Lower lobe of right lung (tissue), 2 donors: Measurements from ENCODE around the gene SEC24C. TPM values are rescaled to one million over a fixed set of nuclear protein-coding genes. Genes with fewer than 3 reads are reported as not detected.

ENCODE experiments used
- ATAC-seq, 2 donors: fragments of 200-7000 bp; cut with Tn5 transposase; one replicate each; pipeline ENCODE4 v1.9.1; 2020 to 2022; ENCODE audit warnings: mild to moderate bottlenecking in 2 of 2, moderate library complexity in 2 of 2
- DNase-seq: peaks from one replicate; pipeline ENCODE4 v3.0.0-alpha.2; 2020
- H3K27ac ChIP-seq: fragments of 200-600 bp; one replicate; pipeline ENCODE4 v1.8.0; 2022
- H3K27me3 ChIP-seq: fragments of 200-600 bp; one replicate; pipeline ENCODE4 v1.8.0; 2022; ENCODE audit warnings: low read depth
- H3K36me3 ChIP-seq: fragments of 200-600 bp; one replicate; pipeline ENCODE4 v1.8.0; 2022; ENCODE audit warnings: mild to moderate bottlenecking
- H3K4me1 ChIP-seq: fragments of 200-600 bp; one replicate; pipeline ENCODE4 v1.8.0; 2022
- H3K4me3 ChIP-seq: fragments of 200-600 bp; one replicate; pipeline ENCODE4 v1.8.0; 2022; ENCODE audit warnings: mild to moderate bottlenecking
- H3K9me3 ChIP-seq: fragments of 200-600 bp; one replicate; pipeline ENCODE4 v1.8.0; 2022
- intact Hi-C: fragments of 100-400 bp; cut with DNase I; formaldehyde crosslinking; loops from one replicate; pipeline ENCODE4 v1.11.0; 2022
- total RNA-seq: library from RNA; stranded (reverse); fragmentation: NEBNext Ultra II Directional; extraction: Animal tissue kit (Norgen Biotek cat#: 25700); gene quantifications from one replicate; pipeline ENCODE4 v1.2.1, GENCODE V29; 2021
- TF ChIP-seq, protein P1 (sequence below): fragments of 200-600 bp; IDR thresholded peaks from one replicate; pipeline ENCODE4 v1.8.0; 2022; ENCODE audit warnings: antibody characterized with exemption, mild to moderate bottlenecking
- donor health status: DM: no; HTN: yes; CAD: no; lungs with severe emphysema.

SEC24C gene
- total RNA-seq, 1 donor from 2014 or later, result 71.4 TPM

DNA sequence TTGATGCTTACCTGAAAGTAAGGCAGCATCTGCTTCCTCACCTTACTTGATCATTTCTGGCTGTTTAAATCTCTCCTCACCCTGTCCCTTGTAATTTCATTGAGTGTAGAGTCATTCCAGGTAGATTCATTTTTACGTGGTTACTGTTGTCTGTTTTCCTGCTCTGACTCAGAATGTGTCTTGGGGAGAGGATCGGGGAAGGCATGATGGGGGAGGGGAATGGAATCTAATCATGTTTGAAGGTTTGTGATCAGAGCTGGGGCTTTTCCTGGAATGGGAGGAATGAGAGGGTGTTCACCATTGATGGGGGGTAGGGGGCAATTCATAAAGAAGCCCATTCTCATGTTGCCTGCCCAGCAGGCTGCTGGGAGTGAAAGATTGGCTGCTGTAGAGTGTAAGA is 18.7 kb downstream of the SEC24C start:
- no peaks in the 10 kb centered on the region for H3K27me3 ChIP-seq
- DNase-seq (no peak), ATAC-seq (no peak)
- TF ChIP-seq, protein P1, sequence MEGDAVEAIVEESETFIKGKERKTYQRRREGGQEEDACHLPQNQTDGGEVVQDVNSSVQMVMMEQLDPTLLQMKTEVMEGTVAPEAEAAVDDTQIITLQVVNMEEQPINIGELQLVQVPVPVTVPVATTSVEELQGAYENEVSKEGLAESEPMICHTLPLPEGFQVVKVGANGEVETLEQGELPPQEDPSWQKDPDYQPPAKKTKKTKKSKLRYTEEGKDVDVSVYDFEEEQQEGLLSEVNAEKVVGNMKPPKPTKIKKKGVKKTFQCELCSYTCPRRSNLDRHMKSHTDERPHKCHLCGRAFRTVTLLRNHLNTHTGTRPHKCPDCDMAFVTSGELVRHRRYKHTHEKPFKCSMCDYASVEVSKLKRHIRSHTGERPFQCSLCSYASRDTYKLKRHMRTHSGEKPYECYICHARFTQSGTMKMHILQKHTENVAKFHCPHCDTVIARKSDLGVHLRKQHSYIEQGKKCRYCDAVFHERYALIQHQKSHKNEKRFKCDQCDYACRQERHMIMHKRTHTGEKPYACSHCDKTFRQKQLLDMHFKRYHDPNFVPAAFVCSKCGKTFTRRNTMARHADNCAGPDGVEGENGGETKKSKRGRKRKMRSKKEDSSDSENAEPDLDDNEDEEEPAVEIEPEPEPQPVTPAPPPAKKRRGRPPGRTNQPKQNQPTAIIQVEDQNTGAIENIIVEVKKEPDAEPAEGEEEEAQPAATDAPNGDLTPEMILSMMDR, result no peak
- H3K4me3 ChIP-seq, result no peak overlapping the region
- H3K9me3 ChIP-seq, result no peaks in the 10 kb centered on the region
- intact Hi-C loops, result no loop called here
- peaks cover 92% of the 10 kb centered on the region for H3K36me3 ChIP-seq
- peaks cover 17% of the 10 kb centered on the region for H3K4me1 ChIP-seq
- no peak overlapping the region for H3K27ac ChIP-seq

DNA sequence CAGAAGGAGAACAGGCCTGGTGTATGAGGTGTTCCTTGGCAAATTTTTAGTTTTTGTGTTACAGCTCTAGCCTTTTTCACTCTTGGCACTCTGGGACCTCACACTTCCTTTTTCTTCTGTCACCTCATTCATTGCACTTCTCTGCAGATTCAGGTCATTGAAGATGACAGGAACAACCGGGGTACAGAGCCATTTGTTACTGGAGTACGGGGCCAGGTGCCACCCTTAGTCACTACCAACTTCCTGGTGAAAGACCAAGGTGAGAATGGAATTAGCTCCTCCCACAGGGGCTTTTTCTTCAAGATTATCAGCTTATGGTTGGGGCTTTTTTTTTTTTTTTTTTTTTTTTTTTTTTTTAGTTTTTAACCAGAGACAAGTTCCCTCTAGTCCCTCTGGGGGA is 19.2 kb downstream of the SEC24C start:
- H3K36me3 ChIP-seq, result peaks cover 96% of the 10 kb centered on the region
- H3K27ac ChIP-seq, result no peak overlapping the region
- intact Hi-C loops, result no loop called here
- no peaks in the 10 kb centered on the region for H3K27me3 ChIP-seq
- ATAC-seq, result no peak
- no peaks in the 10 kb centered on the region for H3K9me3 ChIP-seq
- peaks cover 13% of the 10 kb centered on the region for H3K4me1 ChIP-seq
- no peak overlapping the region for H3K4me3 ChIP-seq
- DNase-seq, result no peak
- TF ChIP-seq, protein P1, result no peak

DNA sequence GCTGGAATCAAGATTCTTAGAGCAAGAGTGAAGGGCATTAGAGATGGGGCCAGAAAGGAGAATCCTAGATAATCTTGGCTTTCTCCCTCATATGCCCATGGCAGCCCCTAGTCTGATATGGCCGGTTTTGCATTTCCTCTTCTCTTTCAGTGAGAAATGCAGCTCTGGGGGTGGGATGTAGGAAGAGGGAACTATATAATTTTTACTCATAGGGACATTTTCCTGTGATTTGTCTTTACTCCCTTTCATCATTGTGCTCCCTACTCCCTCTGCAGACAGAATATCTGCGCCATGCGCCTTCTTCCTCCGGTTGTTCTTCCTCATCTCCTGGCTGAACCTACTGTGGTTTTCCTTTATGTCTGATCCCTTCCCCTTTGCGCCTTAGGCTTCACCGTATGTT is 20.9 kb downstream of the SEC24C start:
- intact Hi-C loops, result no loop called here
- H3K36me3 ChIP-seq, result peaks cover 100% of the 10 kb centered on the region
- ATAC-seq, result no peak

DNA sequence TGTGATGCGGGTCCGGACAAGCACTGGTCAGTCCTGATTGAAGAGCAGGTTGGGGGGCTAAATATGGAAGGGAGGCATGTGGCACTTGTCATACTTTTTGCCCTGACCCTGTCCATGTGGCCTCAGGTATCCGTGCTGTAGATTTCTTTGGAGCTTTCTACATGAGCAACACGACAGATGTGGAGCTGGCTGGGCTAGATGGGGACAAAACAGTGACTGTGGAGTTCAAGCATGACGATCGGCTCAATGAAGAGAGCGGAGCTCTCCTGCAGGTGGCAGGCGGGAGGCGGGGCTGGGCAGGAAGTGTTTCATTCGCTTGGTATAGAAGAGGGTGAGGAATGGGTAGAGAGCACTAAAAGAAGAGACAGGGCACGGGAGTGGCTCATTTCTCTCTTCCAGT is 24.7 kb downstream of the SEC24C start:
- peaks cover 78% of the 10 kb centered on the region for H3K36me3 ChIP-seq
- ATAC-seq (no peak), DNase-seq (no peak)
- TF ChIP-seq, protein P1, result no peak
- H3K9me3 ChIP-seq, result no peaks in the 10 kb centered on the region
- H3K4me1 ChIP-seq, result peaks cover 16% of the 10 kb centered on the region
- intact Hi-C loops, result no loop called here
- H3K4me3 ChIP-seq, result no peak overlapping the region
- H3K27ac ChIP-seq, result no peak overlapping the region
- H3K27me3 ChIP-seq, result no peaks in the 10 kb centered on the region

More for the DNA sequence above, 20.9 kb downstream of the SEC24C start:
- H3K27ac ChIP-seq, result no peak overlapping the region
- no peak overlapping the region for H3K4me3 ChIP-seq
- H3K4me1 ChIP-seq, result peaks cover 3% of the 10 kb centered on the region
- no peaks in the 10 kb centered on the region for H3K27me3 ChIP-seq
- TF ChIP-seq, protein P1, result no peak
- DNase-seq, result no peak
- no peaks in the 10 kb centered on the region for H3K9me3 ChIP-seq

DNA sequence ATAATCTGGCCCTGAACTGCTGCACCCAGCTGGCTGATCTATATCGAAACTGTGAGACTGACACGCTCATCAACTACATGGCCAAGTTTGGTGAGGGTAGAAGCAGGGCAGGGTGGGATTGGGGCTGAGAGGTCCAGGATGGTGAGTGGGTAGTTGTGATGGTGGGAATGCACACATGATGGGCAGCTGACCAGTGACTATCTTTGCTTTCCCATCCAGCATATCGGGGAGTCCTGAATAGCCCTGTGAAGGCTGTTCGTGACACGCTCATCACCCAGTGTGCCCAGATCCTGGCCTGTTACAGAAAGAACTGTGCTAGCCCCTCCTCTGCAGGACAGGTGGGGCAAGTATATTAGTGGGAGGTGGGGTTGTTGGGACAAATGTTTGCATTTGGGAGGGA is 25.2 kb downstream of the SEC24C start:
- peaks cover 21% of the 10 kb centered on the region for H3K4me1 ChIP-seq
- no peaks in the 10 kb centered on the region for H3K9me3 ChIP-seq
- intact Hi-C loops, result no loop called here

More for the DNA sequence above, 25.2 kb downstream of the SEC24C start:
- Histone ChIP-seq H3K27ac (no peak overlapping the region), H3K27me3 (no peaks in the 10 kb centered on the region), H3K36me3 (peaks cover 73% of the 10 kb centered on the region), H3K4me3 (no peak overlapping the region)
- ATAC-seq (no peak), DNase-seq (no peak)
- TF ChIP-seq, protein P1, result no peak
